A673 (cell line): ENCODE measurements around the gene PKP1. TPM values are rescaled to one million over a fixed set of nuclear protein-coding genes. Genes with fewer than 3 reads are reported as not detected.

Experiments used
- BruUV-seq: library from RNA; stranded (reverse); fragments of 400-500 nt; replicated peaks from 2 replicates; lab custom pipeline; 2021; lab: Mats Ljungman, UMichigan
- CTCF ChIA-PET: fragments of 300-600 bp; sonication (Branson Sonifier 250); formaldehyde crosslinking; loops from one replicate; lab custom pipeline; 2022; ENCODE audit warnings: antibody characterized with exemption; lab: Charles Lee
- POLR2A ChIA-PET: fragments of 300-600 bp; sonication (Branson Sonifier 250); formaldehyde crosslinking; loops from one replicate; lab custom pipeline; 2022; ENCODE audit warnings: antibody characterized with exemption; ENCODE audit not compliant: low non-redundant PET; lab: Charles Lee
- DNase-seq: peaks from one replicate; pipeline ENCODE4 v3.0.0-alpha.2; 2015; ENCODE audit warnings: low spot score
- H3K27ac ChIP-seq: fragments of 200-600 bp; sonication (generic); 2 replicates; pipeline ENCODE4 v1.5.1; 2016; ENCODE audit warnings: mixed run types, low read depth, mild to moderate bottlenecking, mixed read lengths, antibody characterized with exemption, low read length; ENCODE audit not compliant: poor library complexity, severe bottlenecking
- H3K27me3 ChIP-seq: fragments of 200-600 bp; sonication (generic); replicated peaks from 2 replicates; pipeline ENCODE4 v1.6.1; 2017; ENCODE audit warnings: mixed run types, low read depth, mild to moderate bottlenecking, mixed read lengths, antibody characterized with exemption, low read length; ENCODE audit not compliant: insufficient read depth, poor library complexity
- H3K36me3 ChIP-seq: fragments of 200-600 bp; sonication (generic); 2 replicates; pipeline ENCODE4 v1.6.1; 2016; ENCODE audit warnings: mixed run types, mild to moderate bottlenecking, mixed read lengths, antibody characterized with exemption, low read length; ENCODE audit not compliant: insufficient read depth, poor library complexity, severe bottlenecking
- H3K4me1 ChIP-seq: fragments of 200-600 bp; sonication (generic); 2 replicates; pipeline ENCODE4 v1.6.1; 2017; ENCODE audit warnings: mixed run types, mild to moderate bottlenecking, mixed read lengths, antibody characterized with exemption, low read length; ENCODE audit not compliant: insufficient read depth, poor library complexity, severe bottlenecking
- H3K4me3 ChIP-seq: fragments of 200-600 bp; sonication (generic); 2 replicates; pipeline ENCODE4 v1.5.1; 2016; ENCODE audit warnings: low read depth, mixed run types, mild to moderate bottlenecking, mixed read lengths, low read length; ENCODE audit not compliant: poor library complexity, severe bottlenecking
- H3K9me3 ChIP-seq: fragments of 200-600 bp; sonication (generic); 2 replicates; pipeline ENCODE4 v1.6.1; 2016; ENCODE audit warnings: mixed run types, low read depth, mild to moderate bottlenecking, mixed read lengths, antibody characterized with exemption, low read length; ENCODE audit not compliant: poor library complexity, severe bottlenecking
- CTCF ChIP-seq: fragments of 300-800, 200-600 bp; sonication (generic); conservative IDR thresholded peaks from 2 replicates; pipeline ENCODE4 v1.5.1; 2017; ENCODE audit warnings: low read depth, mild to moderate bottlenecking, antibody characterized with exemption, low read length, moderate library complexity, mixed read lengths
- EZH2 ChIP-seq: fragments of 200-600 bp; sonication (generic); IDR thresholded peaks from 2 replicates; pipeline ENCODE4 v1.6.1; 2017; ENCODE audit warnings: borderline replicate concordance, low read depth, mild to moderate bottlenecking, mixed read lengths, antibody characterized with exemption, low read length; ENCODE audit not compliant: poor library complexity, severe bottlenecking
- intact Hi-C: fragments of 100-400 bp; cut with micrococcal nuclease; formaldehyde crosslinking; loops from one replicate; pipeline ENCODE4 v1.10.0; 2022; ENCODE audit not compliant: unreplicated experiment
- total RNA-seq: library from RNA; stranded (reverse); gene quantifications from 2 replicates; pipeline ENCODE4 v1.2.3, GENCODE V29; 2021

The PKP1 gene
- total RNA-seq, 1 experiment from 2014 or later, result 535 TPM

DNA sequence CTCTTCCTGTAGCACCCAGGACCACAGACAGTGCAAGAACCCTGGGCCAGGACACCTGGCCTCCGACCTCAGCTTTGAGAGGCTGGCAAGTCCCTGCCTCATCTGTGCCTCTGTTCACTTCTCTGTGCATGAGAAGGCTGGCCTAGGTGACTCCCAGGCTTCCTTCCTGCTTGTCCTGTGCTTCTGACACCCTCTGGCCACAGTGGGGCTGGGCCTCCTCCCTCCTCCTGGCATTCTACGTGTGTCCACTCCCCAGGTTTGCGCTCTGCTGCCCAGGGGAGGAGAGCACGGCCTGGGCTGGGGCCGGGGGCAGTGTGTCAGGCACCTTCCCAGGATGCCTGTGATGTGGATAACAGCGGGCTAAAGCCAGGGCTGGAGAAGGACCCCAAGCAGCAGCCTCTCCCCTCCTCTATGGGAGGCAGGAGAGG, 30.3 kb upstream of the PKP1 start:
- intact Hi-C loops, result loop anchor here (5.0 kb wide), 1 partner anchor 94 kb away; no protein-coding TSS in a partner anchor
- no peaks in the 10 kb centered on the region for H3K9me3 ChIP-seq
- no peaks in the 10 kb centered on the region for H3K27me3 ChIP-seq
- POLR2A ChIA-PET, result no interaction called here
- no peak for DNase-seq
- BruUV-seq, result no TSS peak
- CTCF ChIA-PET, result no interaction called here
- peaks cover 4% of the 10 kb centered on the region for H3K4me1 ChIP-seq
- no peaks in the 10 kb centered on the region for H3K36me3 ChIP-seq
- H3K4me3 ChIP-seq, result no peak overlapping the region
- TF ChIP-seq EZH2, result no peak
- no peak for TF ChIP-seq CTCF
- H3K27ac ChIP-seq, result peak overlapping the region; percentile 37

DNA sequence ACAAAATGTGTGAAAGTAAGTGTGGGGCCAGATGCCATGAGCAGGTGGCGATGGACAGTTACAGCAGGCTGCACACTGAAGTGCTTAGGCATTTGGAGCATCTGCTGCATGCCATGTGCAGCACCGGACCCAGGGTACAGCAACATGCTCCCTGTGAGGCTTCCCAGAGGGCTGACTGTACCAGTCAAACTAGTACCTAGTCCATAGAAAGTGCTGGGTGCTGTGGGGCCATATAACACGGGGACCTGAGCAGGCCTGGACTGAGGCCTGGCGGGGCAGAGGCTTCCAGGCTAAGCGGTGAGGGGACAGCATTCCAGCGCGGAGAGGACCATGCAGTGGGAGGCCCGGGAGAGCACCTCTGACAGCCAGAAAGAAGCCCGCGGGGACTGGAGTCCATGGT, 29.9 kb upstream of the PKP1 start:
- Histone ChIP-seq H3K27ac (peak overlapping the region; percentile 63), H3K36me3 (no peaks in the 10 kb centered on the region), H3K27me3 (no peaks in the 10 kb centered on the region), H3K4me1 (peaks cover 4% of the 10 kb centered on the region), H3K4me3 (no peak overlapping the region), H3K9me3 (no peaks in the 10 kb centered on the region)
- CTCF ChIA-PET, result interaction anchor here (2.2 kb wide), 1 partner anchor 108 kb away, joined by 14 read pairs; no protein-coding TSS in a partner anchor
- BruUV-seq, result no TSS peak
- intact Hi-C loops, result loop anchor here (5.0 kb wide), 1 partner anchor 94 kb away; no protein-coding TSS in a partner anchor
- no peak for DNase-seq
- TF ChIP-seq EZH2 (no peak), CTCF (no peak)
- POLR2A ChIA-PET, result no interaction called here

DNA sequence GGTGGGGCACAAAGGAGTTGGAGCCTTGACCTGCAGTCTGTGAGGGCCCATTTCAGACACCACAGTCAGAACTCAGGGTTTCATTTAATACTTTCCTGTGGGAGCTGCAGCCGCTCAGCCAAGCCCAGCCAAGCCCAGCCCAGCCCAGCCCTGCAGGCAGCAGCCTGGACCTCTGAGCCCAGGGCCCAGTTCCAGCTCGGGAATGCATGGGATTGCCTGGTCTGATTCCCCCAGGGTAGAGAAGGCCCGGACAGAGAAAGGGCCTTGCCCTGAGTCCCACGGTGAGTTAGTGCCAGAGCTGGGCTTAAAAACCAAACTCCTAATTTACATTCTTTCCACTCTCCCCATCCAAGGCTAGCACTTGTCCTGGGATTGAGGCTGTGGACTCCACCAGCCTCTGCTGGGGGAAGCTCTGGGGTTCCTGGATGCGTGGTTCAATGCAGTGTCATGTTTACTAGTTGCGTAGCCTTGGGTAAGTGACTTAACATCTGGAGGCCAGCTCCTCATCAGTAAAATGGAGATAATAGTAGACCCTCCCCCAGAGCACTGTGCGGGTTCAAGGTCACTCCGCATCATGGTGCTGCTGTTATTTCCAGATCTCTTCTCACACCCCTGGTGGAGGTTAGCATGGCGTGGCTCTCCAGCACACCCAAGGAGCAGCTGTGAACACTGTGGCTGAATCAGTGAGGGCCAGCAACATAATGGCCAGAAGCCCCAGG, 29.2 kb upstream of the PKP1 start:
- POLR2A ChIA-PET, result interaction anchor here (1.0 kb wide), 1 partner anchor 12 kb away, joined by 6 read pairs; no protein-coding TSS in a partner anchor
- intact Hi-C loops, result loop anchor here (1.0 to 5.0 kb wide), 3 partner anchors 93 to 154 kb away; no protein-coding TSS in a partner anchor
- Histone ChIP-seq H3K27ac (peak overlapping the region; percentile 63), H3K4me1 (peaks cover 4% of the 10 kb centered on the region), H3K36me3 (no peaks in the 10 kb centered on the region), H3K9me3 (no peaks in the 10 kb centered on the region), H3K4me3 (no peak overlapping the region), H3K27me3 (no peaks in the 10 kb centered on the region)
- TF ChIP-seq CTCF (no peak), EZH2 (no peak)
- BruUV-seq, result no TSS peak
- CTCF ChIA-PET, result interaction anchor here (0.6 to 2.2 kb wide), 7 partner anchors 90 to 626 kb away, joined by 3 to 14 read pairs (median 4); partner anchors contain the start of gene PHLDA3
- DNase-seq, result no peak
